Naive thymus-derived CD4-positive, alpha-beta T cell (primary cell): ENCODE measurements around the gene B9D1. TPM values are rescaled to one million over a fixed set of nuclear protein-coding genes. Genes with fewer than 3 reads are reported as not detected.

Source experiments
- microRNA-seq: library from miRNA; unstranded; fragments of <30 nt; microRNA quantifications from one replicate; pipeline ENCODE4 v1.2.0, GENCODE V29; 2022; ENCODE audit warnings: borderline microRNAs expressed
- polyA plus RNA-seq, 2 donors: library from polyadenylated mRNA; unstranded; fragments of 300-500 nt; fragmentation: Illumina TruSeq; gene quantifications; one replicate each; pipeline ENCODE4 v1.2.3, GENCODE V29; 2021
- total RNA-seq, 6 experiments: library from RNA in 5 of 6; stranded (reverse) in 5 of 6; gene quantifications; 1 replicate in 5 of 6; 2 replicates in 1 of 6; pipeline ENCODE4 v1.2.3 and lab custom pipeline; 2021 to 2026

Gene B9D1
- total and polyA plus RNA-seq, 7 experiments from 2014 or later, result 0.58 to 5.0 (median 2.1) TPM; not detected in 1

Small RNAs within 50 kb of the gene (microRNA-seq; reads per million reads assigned to microRNA genes)
- gene MIR1180, result not detected

Other genes starting within 250 kb of the B9D1 start
- 100 to 1,000 TPM in 2 of 5 experiments, 10 to 100 TPM in 3; 25.1 to 105 (median 32.8) TPM for gene GRAPL, start 235.1 kb downstream of the B9D1 start, total RNA-seq
- gene GRAPL, start 235.1 kb downstream of the B9D1 start, polyA plus RNA-seq, result 1 to 10 TPM; 3.9 TPM
- 1 to 10 TPM; 5.3 to 7.2 (median 6.4) TPM for gene EPN2, start 125.4 kb downstream of the B9D1 start, total RNA-seq
- gene EPN2, start 125.4 kb downstream of the B9D1 start, polyA plus RNA-seq, result 10 to 100 TPM in 1 of 2 donors, 1 to 10 TPM in 1; 3.9 to 11.5 TPM
- gene MAPK7, start 15.8 kb upstream of the B9D1 start, total RNA-seq, result 10 to 100 TPM; 18.7 to 50.5 (median 28.2) TPM
- 10 to 100 TPM in 1 of 2 donors, 1 to 10 TPM in 1; 4.3 to 12.9 TPM for gene MAPK7, start 15.8 kb upstream of the B9D1 start, polyA plus RNA-seq
- not detected for gene MFAP4, start 24.5 kb upstream of the B9D1 start, total RNA-seq
- not detected for gene MFAP4, start 24.5 kb upstream of the B9D1 start, polyA plus RNA-seq
- gene RNF112, start 48.5 kb upstream of the B9D1 start, total RNA-seq, result 1 to 10 TPM in 3 of 5 experiments, under 1 TPM in 2; 0.54 to 2.3 (median 1.5) TPM
- gene RNF112, start 48.5 kb upstream of the B9D1 start, polyA plus RNA-seq, result under 1 TPM in 1 of 2 donors, not detected in 1; 0.15 TPM
- gene SLC47A1, start 171.1 kb upstream of the B9D1 start, total RNA-seq, result 1 to 10 TPM in 1 of 5 experiments, under 1 TPM in 1, not detected in 3; 0.21 to 2.7 TPM
- gene SLC47A1, start 171.1 kb upstream of the B9D1 start, polyA plus RNA-seq, result under 1 TPM in 1 of 2 donors, not detected in 1; 0.09 TPM